Putamen (tissue), 1 donor: ENCODE data around the gene LMF1.

ENCODE experiments used
- DNase-seq: peaks from one replicate; pipeline ENCODE4 v3.0.0-alpha.2; 2016; ENCODE audit warnings: low spot score

The LMF1 gene

GRCh38 chr16:929227-930073 lies 41.3 kb downstream of the LMF1 start:
- no peak for DNase-seq

GRCh38 chr16:928526-928925 lies 42.3 kb downstream of the LMF1 start:
- no peak for DNase-seq

- DNase-seq, result no peak
Observed at GRCh38 chr16:927931-928330, 42.9 kb downstream of the LMF1 start.

- DNase-seq, result no peak
Observed at GRCh38 chr16:927406-927805, 43.4 kb downstream of the LMF1 start.

GRCh38 chr16:926715-927114 lies 44.1 kb downstream of the LMF1 start:
- DNase-seq, result no peak

- no peak for DNase-seq
Observed at GRCh38 chr16:924806-925205, 46.0 kb downstream of the LMF1 start.

GRCh38 chr16:924063-924462 lies 46.7 kb downstream of the LMF1 start:
- no peak for DNase-seq

- DNase-seq, result no peak
Observed at GRCh38 chr16:923184-923583, 47.6 kb downstream of the LMF1 start.

- no peak for DNase-seq
Observed at GRCh38 chr16:922051-922450, 48.7 kb downstream of the LMF1 start.

- no peak for DNase-seq
Observed at GRCh38 chr16:921321-921905, 49.4 kb downstream of the LMF1 start.

GRCh38 chr16:920717-921116 lies 50.1 kb downstream of the LMF1 start:
- DNase-seq, result no peak

GRCh38 chr16:920051-920681 lies 50.6 kb downstream of the LMF1 start:
- no peak for DNase-seq

- no peak for DNase-seq
Observed at GRCh38 chr16:919658-920050, 51.1 kb downstream of the LMF1 start.

- no peak for DNase-seq
Observed at GRCh38 chr16:918741-919657, 51.8 kb downstream of the LMF1 start.

GRCh38 chr16:918068-918467 lies 52.7 kb downstream of the LMF1 start:
- no peak for DNase-seq

GRCh38 chr16:917591-918061 lies 53.2 kb downstream of the LMF1 start:
- no peak for DNase-seq

GRCh38 chr16:916035-916799 lies 54.6 kb downstream of the LMF1 start:
- DNase-seq, result no peak

- DNase-seq, result no peak
Observed at GRCh38 chr16:915546-915945, 55.2 kb downstream of the LMF1 start.

GRCh38 chr16:914440-914839 lies 56.3 kb downstream of the LMF1 start:
- DNase-seq, result no peak

- no peak for DNase-seq
Observed at GRCh38 chr16:913817-914439, 56.9 kb downstream of the LMF1 start.
